H9 (cell line): ENCODE results near the gene SLC43A1. TPM values are rescaled to one million over a fixed set of nuclear protein-coding genes. Genes with fewer than 3 reads are reported as not detected.

Source experiments
- DNase-seq: peaks from one replicate; pipeline ENCODE4 v3.0.0-alpha.2; 2017
- H2AFZ ChIP-seq: one replicate; pipeline ENCODE4 v1.6.1; 2013; ENCODE audit warnings: mild to moderate bottlenecking, low read length, control low read depth, moderate library complexity
- H2AK5ac ChIP-seq: 2 replicates; pipeline ENCODE4 v1.6.1; 2013; ENCODE audit warnings: low read length, control low read depth, mixed read lengths; ENCODE audit not compliant: insufficient read length
- H2BK120ac ChIP-seq: one replicate; pipeline ENCODE4 v1.6.1; 2013; ENCODE audit warnings: low read depth, mild to moderate bottlenecking, low read length, control low read depth, inconsistent platforms; ENCODE audit not compliant: poor library complexity, severe bottlenecking
- H2BK12ac ChIP-seq: 2 replicates; pipeline ENCODE4 v1.6.1; 2013; ENCODE audit warnings: low read length, control low read depth, mixed read lengths, low read depth; ENCODE audit not compliant: insufficient read length
- H2BK15ac ChIP-seq: 2 replicates; pipeline ENCODE4 v1.6.1; 2013; ENCODE audit warnings: low read depth, low read length, control low read depth
- H2BK20ac ChIP-seq: one replicate; pipeline ENCODE4 v1.6.1; 2013; ENCODE audit warnings: low read depth, mild to moderate bottlenecking, low read length, control low read depth, inconsistent platforms; ENCODE audit not compliant: poor library complexity, severe bottlenecking
- H2BK5ac ChIP-seq: 2 replicates; pipeline ENCODE4 v1.6.1; 2013; ENCODE audit warnings: low read length, control low read depth, mixed read lengths; ENCODE audit not compliant: insufficient read length
- H3K14ac ChIP-seq: 2 replicates; pipeline ENCODE4 v1.6.1; 2013; ENCODE audit warnings: low read length, control low read depth; ENCODE audit not compliant: insufficient read depth
- H3K18ac ChIP-seq: 2 replicates; pipeline ENCODE4 v1.6.1; 2013; ENCODE audit warnings: low read depth, mild to moderate bottlenecking, mixed read lengths, low read length, control low read depth; ENCODE audit not compliant: insufficient read length
- H3K23ac ChIP-seq: 2 replicates; pipeline ENCODE4 v1.6.1; 2013; ENCODE audit warnings: low read length, control low read depth, mixed read lengths, low read depth; ENCODE audit not compliant: insufficient read length
- H3K23me2 ChIP-seq: 2 replicates; pipeline ENCODE4 v1.6.1; 2013; ENCODE audit warnings: low read depth, mild to moderate bottlenecking, mixed read lengths, low read length, control low read depth; ENCODE audit not compliant: insufficient read length, poor library complexity, severe bottlenecking
- H3K27ac ChIP-seq: 2 replicates; pipeline ENCODE4 v1.5.1; 2013; ENCODE audit warnings: low read length, control low read depth, mixed read lengths, low read depth; ENCODE audit not compliant: insufficient read length
- H3K27me3 ChIP-seq: 2 replicates; pipeline ENCODE4 v1.6.1; 2013; ENCODE audit warnings: low read length, control low read depth, inconsistent platforms; ENCODE audit not compliant: insufficient read depth
- H3K4ac ChIP-seq: 2 replicates; pipeline ENCODE4 v1.6.1; 2013; ENCODE audit warnings: low read depth, mild to moderate bottlenecking, control low read depth, inconsistent platforms, low read length, moderate library complexity
- H3K4me1 ChIP-seq: 2 replicates; pipeline ENCODE4 v1.6.1; 2013; ENCODE audit warnings: low read length, control low read depth, inconsistent platforms; ENCODE audit not compliant: insufficient read depth
- H3K4me2 ChIP-seq: 2 replicates; pipeline ENCODE4 v1.6.1; 2013; ENCODE audit warnings: low read length, control low read depth, mixed read lengths; ENCODE audit not compliant: insufficient read length, insufficient read depth
- H3K56ac ChIP-seq: 2 replicates; pipeline ENCODE4 v1.6.1; 2013; ENCODE audit warnings: low read depth, mild to moderate bottlenecking, mixed read lengths, low read length, control low read depth; ENCODE audit not compliant: insufficient read length
- H3K79me1 ChIP-seq: 2 replicates; pipeline ENCODE4 v1.6.1; 2013; ENCODE audit warnings: low read depth, mild to moderate bottlenecking, moderate library complexity, low read length, control low read depth, inconsistent platforms; ENCODE audit not compliant: insufficient read depth, poor library complexity, severe bottlenecking
- H3K79me2 ChIP-seq: 2 replicates; pipeline ENCODE4 v1.6.1; 2013; ENCODE audit warnings: low read length, control low read depth, inconsistent platforms; ENCODE audit not compliant: insufficient read depth
- H3K9ac ChIP-seq: 2 replicates; pipeline ENCODE4 v1.6.1; 2013; ENCODE audit warnings: low read length, control low read depth, mixed read lengths; ENCODE audit not compliant: insufficient read length; ENCODE audit errors: extremely low read depth
- H3K9me3 ChIP-seq: one replicate; pipeline ENCODE4 v1.6.1; 2013; ENCODE audit warnings: low read depth, low read length, inconsistent platforms; ENCODE audit not compliant: control insufficient read depth
- H3T11ph ChIP-seq: one replicate; pipeline ENCODE4 v1.6.1; 2013; ENCODE audit warnings: mild to moderate bottlenecking, low read length, control low read depth, inconsistent platforms
- H4K20me1 ChIP-seq: one replicate; pipeline ENCODE4 v1.6.1; 2013; ENCODE audit not compliant: control insufficient read depth, insufficient read length, insufficient read depth
- H4K5ac ChIP-seq: 2 replicates; pipeline ENCODE4 v1.6.1; 2013; ENCODE audit warnings: low read depth, mild to moderate bottlenecking, mixed read lengths, low read length, control low read depth; ENCODE audit not compliant: insufficient read length
- H4K8ac ChIP-seq: replicated peaks from 2 replicates; pipeline ENCODE4 v1.6.1; 2013; ENCODE audit warnings: low read length, control low read depth, mixed read lengths, low read depth; ENCODE audit not compliant: insufficient read length
- H4K91ac ChIP-seq: 2 replicates; pipeline ENCODE4 v1.6.1; 2013; ENCODE audit warnings: low read depth, mild to moderate bottlenecking, moderate library complexity, mixed read lengths, low read length, control low read depth; ENCODE audit not compliant: insufficient read length
- H3K27ac Mint-ChIP-seq, 3 experiments: 2 replicates in 2 of 3; 3 replicates in 1 of 3; pipeline ENCODE4 v1.8.0; 2020 to 2021; ENCODE audit warnings: mixed read lengths in 3 of 3, mild to moderate bottlenecking in 1 of 3, moderate library complexity in 1 of 3
- H3K27me3 Mint-ChIP-seq: 2 replicates; pipeline ENCODE4 v1.8.0; 2021; ENCODE audit warnings: low read depth, mild to moderate bottlenecking, moderate library complexity, mixed read lengths
- H3K36me3 Mint-ChIP-seq, 3 experiments: 2 replicates in 2 of 3; 3 replicates in 1 of 3; pipeline ENCODE4 v1.8.0; 2020 to 2021; ENCODE audit warnings: low read depth in 3 of 3, mixed read lengths in 3 of 3; ENCODE audit not compliant: insufficient read depth in 1 of 3
- H3K4me1 Mint-ChIP-seq, 2 experiments: 2 replicates each; pipeline ENCODE4 v1.8.0; 2020; ENCODE audit warnings: mixed read lengths in 2 of 2
- H3K4me3 Mint-ChIP-seq, 2 experiments: 2 replicates in 1 of 2; 3 replicates in 1 of 2; pipeline ENCODE4 v1.8.0; 2020 to 2021; ENCODE audit warnings: mild to moderate bottlenecking in 2 of 2, mixed read lengths in 2 of 2, moderate library complexity in 1 of 2
- H3K9me3 Mint-ChIP-seq, 2 experiments: 2 replicates in 1 of 2; 3 replicates in 1 of 2; pipeline ENCODE4 v1.8.0; 2020; ENCODE audit warnings: mild to moderate bottlenecking in 2 of 2, mixed read lengths in 2 of 2, moderate library complexity in 1 of 2
- WGBS: extraction: QIAGEN DNeasy Blood & Tissue Kit; methylation state at CpG from one replicate; pipeline ENCODE4 v1.1.7; 2013; ENCODE audit warnings: missing lambda C conversion rate, low lambda C conversion rate, mixed read lengths; ENCODE audit not compliant: insufficient read length; ENCODE audit errors: extremely low coverage; 5-methylcytosine and 5-hydroxymethylcytosine counted together
- total RNA-seq: library from RNA; stranded (reverse); gene quantifications from 2 replicates; pipeline ENCODE4 v1.2.1, GENCODE V29; 2021
- TF ChIP-seq, protein P1 (sequence below): fragments of 200-600 bp; sonication (generic); conservative IDR thresholded peaks from 3 replicates; pipeline ENCODE4 v1.8.0; 2021; ENCODE audit warnings: antibody characterized with exemption, mild to moderate bottlenecking

SLC43A1 gene
- total RNA-seq, 1 experiment from 2014 or later = 17.0 TPM

GRCh38 chr11:57493507-57494503 lies 21.7 kb downstream of the SLC43A1 start:
- H4K8ac ChIP-seq = no peak overlapping the region
- peak overlapping the region; percentile 43 for H2BK5ac ChIP-seq
- no peak overlapping the region for H2AFZ ChIP-seq
- H2BK12ac ChIP-seq = peak overlapping the region; percentile 64
- H3K18ac ChIP-seq = peak overlapping the region; percentile 87
- DNase-seq = peak; percentile 94
- H3K27ac ChIP-seq = peak overlapping the region; percentile 30
- H2BK120ac ChIP-seq = peak overlapping the region; percentile 78
- no peaks in the 10 kb centered on the region for H3K27me3 ChIP-seq
- H3K9me3 ChIP-seq = no peaks in the 10 kb centered on the region
- no peak overlapping the region; a peak in 1 of 5 replicates for H3K4me3 Mint-ChIP-seq
- H3K56ac ChIP-seq = no peak overlapping the region
- peak overlapping the region; percentile 21 for H4K5ac ChIP-seq
- H3K4me2 ChIP-seq = no peak overlapping the region
- H2BK15ac ChIP-seq = no peak overlapping the region
- H3K27ac Mint-ChIP-seq = peak overlapping the region; percentile 97 to 99 (median 99)
- H3T11ph ChIP-seq = no peak overlapping the region
- no peaks in the 10 kb centered on the region for H3K79me1 ChIP-seq
- H3K23ac ChIP-seq = no peak overlapping the region
- WGBS = no CpG with 5 or more reads among the region's 15 CpGs
- H3K36me3 Mint-ChIP-seq = peaks cover 24 to 42% (median 30%) of the 10 kb centered on the region in 3 experiments; a peak in 6 of 7 replicates
- TF ChIP-seq, protein P1, sequence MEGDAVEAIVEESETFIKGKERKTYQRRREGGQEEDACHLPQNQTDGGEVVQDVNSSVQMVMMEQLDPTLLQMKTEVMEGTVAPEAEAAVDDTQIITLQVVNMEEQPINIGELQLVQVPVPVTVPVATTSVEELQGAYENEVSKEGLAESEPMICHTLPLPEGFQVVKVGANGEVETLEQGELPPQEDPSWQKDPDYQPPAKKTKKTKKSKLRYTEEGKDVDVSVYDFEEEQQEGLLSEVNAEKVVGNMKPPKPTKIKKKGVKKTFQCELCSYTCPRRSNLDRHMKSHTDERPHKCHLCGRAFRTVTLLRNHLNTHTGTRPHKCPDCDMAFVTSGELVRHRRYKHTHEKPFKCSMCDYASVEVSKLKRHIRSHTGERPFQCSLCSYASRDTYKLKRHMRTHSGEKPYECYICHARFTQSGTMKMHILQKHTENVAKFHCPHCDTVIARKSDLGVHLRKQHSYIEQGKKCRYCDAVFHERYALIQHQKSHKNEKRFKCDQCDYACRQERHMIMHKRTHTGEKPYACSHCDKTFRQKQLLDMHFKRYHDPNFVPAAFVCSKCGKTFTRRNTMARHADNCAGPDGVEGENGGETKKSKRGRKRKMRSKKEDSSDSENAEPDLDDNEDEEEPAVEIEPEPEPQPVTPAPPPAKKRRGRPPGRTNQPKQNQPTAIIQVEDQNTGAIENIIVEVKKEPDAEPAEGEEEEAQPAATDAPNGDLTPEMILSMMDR = peak; percentile 95
- peak overlapping the region; percentile 79 for H3K14ac ChIP-seq
- no peaks in the 10 kb centered on the region; a peak in 1 of 5 replicates for H3K9me3 Mint-ChIP-seq
- H3K23me2 ChIP-seq = no peaks in the 10 kb centered on the region
- no peaks in the 10 kb centered on the region for H3K79me2 ChIP-seq
- H2BK20ac ChIP-seq = no peak overlapping the region
- H3K4me1 Mint-ChIP-seq = peaks cover 10 to 39% of the 10 kb centered on the region in 2 experiments
- peak overlapping the region; percentile 37 for H4K91ac ChIP-seq
- H3K9ac ChIP-seq = no peak overlapping the region
- H3K27me3 Mint-ChIP-seq = no peaks in the 10 kb centered on the region; the same call in 1 of the 2 replicates
- peak overlapping the region; percentile 55; the same call in 1 of the 2 replicates for H3K4ac ChIP-seq
- H3K4me1 ChIP-seq = peaks cover 8% of the 10 kb centered on the region; the same call in 1 of the 2 replicates
- peaks cover 3% of the 10 kb centered on the region for H4K20me1 ChIP-seq
- no peak overlapping the region for H2AK5ac ChIP-seq
